Skin of body (tissue), 2 donors: ENCODE measurements around the gene OR4D9. TPM values are rescaled to one million over a fixed set of nuclear protein-coding genes. Genes with fewer than 3 reads are reported as not detected.

ENCODE experiments used
- DNase-seq: peaks from one replicate; lab custom pipeline; 2025; lab: John Stamatoyannopoulos, UW
- total RNA-seq: library from RNA; depleted of rRNA; stranded (reverse); fragments of >200 nt; gene quantifications from one replicate; pipeline ENCODE4 v1.2.3, GENCODE V29; 2014

OR4D9 gene
- total RNA-seq, 1 donor from 2014 or later = not detected

- DNase-seq = peak; percentile 90
These were observed 39.7 kb downstream of the OR4D9 start for GRCh38 chr11:59550842-59551658.

- peak; percentile 53 for DNase-seq
These were observed 40.6 kb downstream of the OR4D9 start for GRCh38 chr11:59551659-59552521.

- DNase-seq = no peak
These were observed 41.5 kb downstream of the OR4D9 start for GRCh38 chr11:59552844-59553243.

- DNase-seq = no peak
These were observed 42.0 kb downstream of the OR4D9 start for GRCh38 chr11:59553323-59553722.

GRCh38 chr11:59555601-59556114, 44.3 kb downstream of the OR4D9 start:
- peak; percentile 60 for DNase-seq

- DNase-seq = peak; percentile 64
These were observed 45.0 kb downstream of the OR4D9 start for GRCh38 chr11:59556115-59556916.

GRCh38 chr11:59556917-59557348, 45.6 kb downstream of the OR4D9 start:
- peak; percentile 65 for DNase-seq

- no peak for DNase-seq
These were observed 46.9 kb downstream of the OR4D9 start for GRCh38 chr11:59558270-59558643.

GRCh38 chr11:59559886-59560285, 48.5 kb downstream of the OR4D9 start:
- no peak for DNase-seq

GRCh38 chr11:59560290-59560701, 49.0 kb downstream of the OR4D9 start:
- peak; percentile 52 for DNase-seq

GRCh38 chr11:59560702-59561473, 49.5 kb downstream of the OR4D9 start:
- peak; percentile 86 for DNase-seq

GRCh38 chr11:59562292-59562691, 51.0 kb downstream of the OR4D9 start:
- DNase-seq = no peak

Other genes with a start within 250 kb of the OR4D9 start
- under 0.01 TPM for gene OR5AN1, start 152.6 kb upstream of the OR4D9 start, total RNA-seq
- gene OR5A2, start 85.1 kb upstream of the OR4D9 start, total RNA-seq = not detected
- gene OR5A1, start 75.1 kb upstream of the OR4D9 start, total RNA-seq = not detected
- not detected for gene OR4D6, start 54.6 kb upstream of the OR4D9 start, total RNA-seq
- gene OR4D10, start 38.2 kb upstream of the OR4D9 start, total RNA-seq = not detected
- gene OR4D11, start 8.0 kb upstream of the OR4D9 start, total RNA-seq = not detected
- gene OSBP, start 104.2 kb downstream of the OR4D9 start, total RNA-seq = 35.8 TPM
- 9.5 TPM for gene PATL1, start 157.5 kb downstream of the OR4D9 start, total RNA-seq
- not detected for gene OR10V1, start 202.3 kb downstream of the OR4D9 start, total RNA-seq
- gene STX3, start 243.8 kb downstream of the OR4D9 start, total RNA-seq = 19.5 TPM